Peyer's patch (tissue), 4 donors: Measurements from ENCODE around the gene LAS1L. TPM values are rescaled to one million over a fixed set of nuclear protein-coding genes. Genes with fewer than 3 reads are reported as not detected.

Source experiments
- DNase-seq, 3 donors: peaks; one replicate each; pipeline ENCODE4 v3.0.0-alpha.2; 2017 to 2019
- H3K27ac ChIP-seq, 4 donors: fragments of 200-600 bp; sonication (generic); one replicate each; pipeline ENCODE4 v1.5.1; 2016 to 2019
- H3K27me3 ChIP-seq, 2 donors: fragments of 200-600 bp; sonication (generic); one replicate each; pipeline ENCODE4 v1.5.1; 2019
- H3K36me3 ChIP-seq, 3 donors: fragments of 200-600 bp; sonication (generic); one replicate each; pipeline ENCODE4 v1.5.1; 2016 to 2019
- H3K4me1 ChIP-seq, 4 donors: fragments of 200-600 bp; sonication (generic); one replicate each; pipeline ENCODE4 v1.5.1; 2016 to 2019
- H3K4me3 ChIP-seq, 4 donors: fragments of 200-600 bp; sonication (generic); 1 replicate in 3 of 4; 2 replicates in 1 of 4; pipeline ENCODE4 v1.5.1; 2016 to 2019; ENCODE audit warnings: mild to moderate bottlenecking in 1 of 4
- H3K9me3 ChIP-seq, 4 donors: fragments of 200-600 bp; sonication (generic); one replicate each; pipeline ENCODE4 v1.5.1; 2016 to 2019; ENCODE audit warnings: mild to moderate bottlenecking in 1 of 4
- POLR2A ChIP-seq, 2 donors: fragments of 450-650 bp; IDR thresholded peaks; one replicate each; pipeline ENCODE4 v1.5.1; 2017; ENCODE audit warnings: antibody characterized with exemption in 2 of 2, mild to moderate bottlenecking in 2 of 2, moderate library complexity in 2 of 2
- total RNA-seq, 4 donors: library from RNA; depleted of rRNA; stranded (reverse); fragments of >200 nt; gene quantifications; one replicate each; pipeline ENCODE4 v1.1.0, GENCODE V29; 2016
- TF ChIP-seq, protein P1 (sequence below), 6 experiments: fragments of 450-650 bp in 4 of 6; fragments of 200-600 bp in 2 of 6; sonication (generic) in 1 of 6; IDR thresholded peaks; one replicate each; pipeline ENCODE4 v1.5.1; 2017 to 2019; ENCODE audit warnings: antibody characterized with exemption in 6 of 6, mild to moderate bottlenecking in 3 of 6, moderate library complexity in 1 of 6

Gene LAS1L
- total RNA-seq, result 10 to 100 TPM; 10.7 to 47.9 (median 18.7) TPM

- H3K9me3 ChIP-seq, result no peaks in the 10 kb centered on the region
- TF ChIP-seq POLR2A (IDR thresholded peaks at IDR 0.05), result peak in 1 of 2 donors; percentile 24
- TF ChIP-seq, protein P1, sequence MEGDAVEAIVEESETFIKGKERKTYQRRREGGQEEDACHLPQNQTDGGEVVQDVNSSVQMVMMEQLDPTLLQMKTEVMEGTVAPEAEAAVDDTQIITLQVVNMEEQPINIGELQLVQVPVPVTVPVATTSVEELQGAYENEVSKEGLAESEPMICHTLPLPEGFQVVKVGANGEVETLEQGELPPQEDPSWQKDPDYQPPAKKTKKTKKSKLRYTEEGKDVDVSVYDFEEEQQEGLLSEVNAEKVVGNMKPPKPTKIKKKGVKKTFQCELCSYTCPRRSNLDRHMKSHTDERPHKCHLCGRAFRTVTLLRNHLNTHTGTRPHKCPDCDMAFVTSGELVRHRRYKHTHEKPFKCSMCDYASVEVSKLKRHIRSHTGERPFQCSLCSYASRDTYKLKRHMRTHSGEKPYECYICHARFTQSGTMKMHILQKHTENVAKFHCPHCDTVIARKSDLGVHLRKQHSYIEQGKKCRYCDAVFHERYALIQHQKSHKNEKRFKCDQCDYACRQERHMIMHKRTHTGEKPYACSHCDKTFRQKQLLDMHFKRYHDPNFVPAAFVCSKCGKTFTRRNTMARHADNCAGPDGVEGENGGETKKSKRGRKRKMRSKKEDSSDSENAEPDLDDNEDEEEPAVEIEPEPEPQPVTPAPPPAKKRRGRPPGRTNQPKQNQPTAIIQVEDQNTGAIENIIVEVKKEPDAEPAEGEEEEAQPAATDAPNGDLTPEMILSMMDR (IDR thresholded peaks at IDR 0.05), result no peak
- peak within 1 kb of the TSS; percentile 66 to 74 (median 71) for H3K27ac ChIP-seq
- H3K36me3 ChIP-seq, result peaks cover 0 to 3% (median 0%) of the 10 kb centered on the region in 3 donors
- peak; percentile 86 to 95 (median 90) for DNase-seq
- H3K27me3 ChIP-seq, result no peaks in the 10 kb centered on the region
- peak within 1 kb of the TSS; percentile 63 to 82 (median 64) for H3K4me3 ChIP-seq
- H3K4me1 ChIP-seq, result peaks cover 0 to 9% (median 0%) of the 10 kb centered on the region in 4 donors
These were observed at the start of gene LAS1L for GRCh38 chrX:65534450-65535292. LAS1L (minus strand) TSS chrX:65534787; CDS start chrX:65534715, 72 bp downstream.

DNA sequence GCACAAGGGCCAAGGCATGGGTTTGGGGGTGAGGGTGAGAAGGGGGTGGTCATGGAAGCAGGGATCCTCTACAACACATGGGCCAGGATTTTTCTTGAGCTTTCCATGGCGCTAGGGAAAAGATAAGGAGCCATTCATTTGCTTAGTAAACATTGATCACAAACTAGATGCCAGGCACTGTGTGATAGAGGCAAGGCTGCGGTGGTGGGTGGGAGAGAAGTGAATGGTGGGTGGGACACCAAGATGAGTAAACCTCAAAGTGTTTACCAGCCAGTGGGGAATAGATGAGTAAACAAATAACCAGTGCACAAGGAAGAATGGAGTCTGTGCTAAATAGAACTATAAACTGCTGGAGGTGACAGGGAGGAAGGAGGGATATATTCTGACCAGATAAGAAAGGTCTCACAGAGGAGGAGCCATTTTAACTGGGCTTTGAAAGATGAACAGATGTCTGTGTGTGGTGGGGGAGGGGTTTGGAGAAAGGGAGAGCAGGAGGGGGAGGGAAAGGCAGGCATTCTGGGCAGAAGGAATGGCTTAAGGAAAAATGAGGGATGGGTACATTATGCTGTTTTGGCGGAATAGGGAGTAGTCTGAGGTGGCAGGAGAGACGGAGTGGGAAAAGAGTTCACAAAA is 48.0 kb upstream of the LAS1L start:
- no peaks in the 10 kb centered on the region for H3K9me3 ChIP-seq
- no peaks in the 10 kb centered on the region for H3K27me3 ChIP-seq
- no peak for TF ChIP-seq POLR2A (IDR thresholded peaks at IDR 0.05)
- TF ChIP-seq, protein P1 (IDR thresholded peaks at IDR 0.05), result no peak
- no peaks in the 10 kb centered on the region for H3K4me1 ChIP-seq
- no peak for DNase-seq
- no peak overlapping the region for H3K4me3 ChIP-seq
- H3K27ac ChIP-seq, result no peak overlapping the region
- no peaks in the 10 kb centered on the region for H3K36me3 ChIP-seq

DNA sequence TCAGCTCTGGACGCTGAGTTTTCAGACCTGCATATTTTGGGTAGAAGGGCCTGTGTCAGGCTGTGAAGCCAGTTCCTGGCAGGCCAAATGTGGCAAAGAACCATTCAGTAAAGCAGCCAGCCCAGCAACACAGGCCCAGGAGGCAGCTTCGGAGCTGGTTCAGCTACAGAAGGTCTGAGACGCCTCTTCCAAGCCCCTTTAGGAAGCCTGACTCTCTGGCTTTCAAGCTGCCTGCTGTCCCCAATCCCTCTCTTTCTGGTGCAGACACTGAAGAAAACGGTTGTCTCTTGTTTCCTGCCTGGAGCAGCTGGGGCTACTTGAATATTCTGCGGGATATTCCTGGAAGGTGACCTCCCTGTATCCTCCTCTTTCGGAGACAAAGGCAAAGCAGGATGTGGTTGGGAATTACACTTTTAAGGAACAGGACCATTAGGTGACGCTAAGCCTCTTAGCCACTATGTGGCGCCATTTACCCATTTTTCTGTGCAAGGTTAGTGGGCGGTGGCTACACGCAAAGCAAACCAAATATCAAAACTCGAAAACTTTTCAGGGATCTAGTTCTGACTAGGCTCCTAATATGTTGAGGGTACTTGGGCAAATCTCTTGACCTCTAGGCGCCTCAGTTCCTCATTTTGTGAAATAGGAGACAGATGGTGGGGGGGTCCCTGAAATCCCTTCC is 47.2 kb upstream of the LAS1L start:
- Histone ChIP-seq H3K4me1 (no peaks in the 10 kb centered on the region), H3K27me3 (no peaks in the 10 kb centered on the region), H3K36me3 (no peaks in the 10 kb centered on the region), H3K4me3 (no peak overlapping the region), H3K27ac (no peak overlapping the region), H3K9me3 (no peaks in the 10 kb centered on the region)
- TF ChIP-seq POLR2A (IDR thresholded peaks at IDR 0.05), result no peak
- TF ChIP-seq, protein P1 (IDR thresholded peaks at IDR 0.05), result peak; percentile 56 to 88 (median 72)
- DNase-seq, result peak in 2 of 3 donors; percentile 46 to 83

DNA sequence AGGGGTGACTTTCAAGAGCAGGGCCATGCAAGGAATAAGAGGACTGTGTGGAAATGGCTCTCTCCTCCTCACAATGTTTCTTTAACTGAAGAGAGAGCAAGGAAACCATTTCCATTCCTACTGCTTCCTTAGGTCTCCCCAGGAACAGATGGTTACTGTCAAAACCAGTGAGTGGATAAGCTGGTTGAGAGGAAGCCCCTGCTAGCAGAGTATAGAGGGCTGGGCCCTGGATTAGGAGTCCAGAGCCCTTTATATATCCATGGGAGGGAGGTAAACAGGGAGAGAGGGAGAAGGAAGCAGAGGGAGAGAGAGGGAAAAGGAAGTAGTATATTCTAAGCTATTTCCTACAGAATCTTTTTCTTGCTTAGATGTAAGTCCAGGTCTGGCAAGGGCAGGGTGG is 43.8 kb upstream of the LAS1L start:
- Histone ChIP-seq H3K4me3 (no peak overlapping the region), H3K27ac (no peak overlapping the region), H3K9me3 (no peaks in the 10 kb centered on the region), H3K4me1 (no peaks in the 10 kb centered on the region), H3K36me3 (no peaks in the 10 kb centered on the region), H3K27me3 (no peaks in the 10 kb centered on the region)
- no peak for DNase-seq
- TF ChIP-seq, protein P1 (IDR thresholded peaks at IDR 0.05), result no peak
- no peak for TF ChIP-seq POLR2A (IDR thresholded peaks at IDR 0.05)

GRCh38 chrX:65576160-65576559 is 41.6 kb upstream of the LAS1L start:
- Histone ChIP-seq H3K9me3 (no peaks in the 10 kb centered on the region), H3K4me1 (no peaks in the 10 kb centered on the region), H3K36me3 (no peaks in the 10 kb centered on the region), H3K27ac (no peak overlapping the region), H3K4me3 (no peak overlapping the region), H3K27me3 (no peaks in the 10 kb centered on the region)
- no peak for TF ChIP-seq POLR2A (IDR thresholded peaks at IDR 0.05)
- TF ChIP-seq, protein P1 (IDR thresholded peaks at IDR 0.05), result no peak
- DNase-seq, result no peak
